Measurements from ENCODE around the gene ITGAV. TPM values are rescaled to one million over a fixed set of nuclear protein-coding genes. Genes with fewer than 3 reads are reported as not detected.

ITGAV gene
- total and polyA plus RNA-seq, 2 of the 4 experiments (the other 2 are of a cell fraction), result 45.8 to 181 TPM

- Histone ChIP-seq H3K14ac (replicated peaks; ENCODE audit: low read depth, low read length) (peak overlapping the region; percentile 96), H3K4me2 (ENCODE audit: low read depth, low read length) (peak overlapping the region; percentile 87), H2BK15ac (ENCODE audit: low read depth, low read length) (peak overlapping the region; percentile 85; the same call in 1 of the 3 replicates), H4K5ac (ENCODE audit: low read depth, low read length) (peak overlapping the region; percentile 16), H2BK120ac (ENCODE audit: low read depth, low read length) (peak overlapping the region; percentile 88), H3K27ac (ENCODE audit: insufficient read depth, low read length) (peak overlapping the region; percentile 83), H2BK20ac (ENCODE audit: low read depth, low read length) (peak overlapping the region; percentile 73; the same call in 1 of the 2 replicates), H2AK9ac (replicated peaks; ENCODE audit: low read depth, low read length, poor library complexity) (peak overlapping the region; percentile 95), H3K9me3 (ENCODE audit: control insufficient read depth, insufficient read depth, low read length) (no peaks in the 10 kb centered on the region), H3K27me3 (ENCODE audit: control insufficient read depth, insufficient read depth, low read length) (no peaks in the 10 kb centered on the region), H3K36me3 (ENCODE audit: control insufficient read depth, insufficient read depth, low read length) (no peaks in the 10 kb centered on the region), H3K9ac (ENCODE audit: low read depth, low read length) (peak overlapping the region; percentile 81), H3K9me1 (ENCODE audit: insufficient read depth, low read length) (0 out of 2 replicates have a peak, but pooled peaks cover 3% of the 10 kb centered on the region), H2BK5ac (ENCODE audit: low read depth, low read length, poor library complexity, severe bottlenecking) (peak overlapping the region; percentile 83), H3K18ac (ENCODE audit: low read depth, low read length) (peak overlapping the region; percentile 13), H3K4me1 (ENCODE audit: control insufficient read depth, insufficient read depth, low read length) (peaks cover 8% of the 10 kb centered on the region), H3K4me3 (ENCODE audit: insufficient read depth, low read depth, low read length) (peak overlapping the region; percentile 83), H3K56ac (ENCODE audit: extremely low read depth, insufficient read depth, low read length) (peak overlapping the region; percentile 85), H4K91ac (ENCODE audit: insufficient read depth, low read depth, low read length) (peak overlapping the region; percentile 84), H2AFZ (replicated peaks; ENCODE audit: low read length, poor library complexity) (peak overlapping the region; percentile 99), H2AK5ac (ENCODE audit: low read depth, low read length) (peak overlapping the region; percentile 29), H4K20me1 (ENCODE audit: insufficient read depth, low read length) (no peaks in the 10 kb centered on the region; the same call in 1 of the 2 replicates), H3K23ac (ENCODE audit: low read depth, low read length) (peak overlapping the region; percentile 97), H4K8ac (ENCODE audit: low read depth in 2 of 2, low read length in 2 of 2) (peak overlapping the region; percentile 88 to 97), H3K79me1 (ENCODE audit: low read depth in 1 of 2, low read length in 2 of 2) (peaks cover 5 to 37% of the 10 kb centered on the region in 2 experiments; a peak in 2 of 4 replicates), H3K4ac (ENCODE audit: low read depth, low read length) (peak overlapping the region; percentile 93)
- ChIA-PET CTCF (interaction anchor here (0.5 to 1.0 kb wide), 3 partner anchors 9 to 85 kb away, joined by 3 to 4 read pairs (median 3); no protein-coding TSS in a partner anchor), POLR2A (ENCODE audit: unreplicated experiment) (interaction anchor here (0.6 kb wide), 2 partner anchors 16 to 25 kb away, joined by 3 read pairs; no protein-coding TSS in a partner anchor)
- intact Hi-C loops (cut with micrococcal nuclease) (no loop called here), in situ Hi-C loops (cut with MboI; ENCODE audit: low sequenced_read_pairs) (no loop called here), dilution Hi-C loops (cut with HindIII; ENCODE audit: low sequenced_read_pairs, unreplicated experiment) (no loop called here)
- TF ChIP-seq USF2 (IDR thresholded peaks at IDR 0.05; ENCODE audit: low read depth, low read length), result no peak
- TF ChIP-seq SMC3 (IDR thresholded peaks at IDR 0.05; ENCODE audit: low read depth, low read length), result no peak
- TF ChIP-seq ELK1 (IDR thresholded peaks at IDR 0.05; ENCODE audit: borderline replicate concordance, low read depth, low read length), result no peak
- TF ChIP-seq CHD1 (IDR thresholded peaks at IDR 0.05; ENCODE audit: low read depth, low read length), result no peak
- TF ChIP-seq MAZ (IDR thresholded peaks at IDR 0.05; ENCODE audit: borderline replicate concordance, low read depth, low read length), result no peak
- no TSS peak for BruUV-seq (replicated peaks)
- ATAC-seq (ENCODE audit: low read depth), result no peak
- 0% methylated on average over 1 of the region's 14 CpGs; no CpG with 5 or more reads in 1 of the 2 experiments for WGBS, 2 experiments (ENCODE audit: extremely low coverage in 2 of 2, insufficient read length in 1 of 2)
- no peak for DNase-seq
These were observed 780 bp upstream of the ITGAV start for GRCh38 chr2:186588940-186589611.
